Thyroid gland (tissue), 4 donors: Measurements from ENCODE around the gene XPO4.

ENCODE experiments used
- CTCF ChIP-seq, 6 experiments: fragments of 200-600 bp in 3 of 6; fragments of 450-650 bp in 3 of 6; sonication (generic) in 3 of 6; IDR thresholded peaks; one replicate each; pipeline ENCODE4 v1.5.1; 2016 to 2019; ENCODE audit warnings: antibody characterized with exemption in 6 of 6, mild to moderate bottlenecking in 2 of 6, inconsistent platforms in 1 of 6, moderate library complexity in 1 of 6
- POLR2A ChIP-seq, 2 donors: fragments of 450-650 bp; IDR thresholded peaks; one replicate each; pipeline ENCODE4 v1.6.1; 2017; ENCODE audit warnings: antibody characterized with exemption in 2 of 2, mild to moderate bottlenecking in 2 of 2, moderate library complexity in 1 of 2

DNA sequence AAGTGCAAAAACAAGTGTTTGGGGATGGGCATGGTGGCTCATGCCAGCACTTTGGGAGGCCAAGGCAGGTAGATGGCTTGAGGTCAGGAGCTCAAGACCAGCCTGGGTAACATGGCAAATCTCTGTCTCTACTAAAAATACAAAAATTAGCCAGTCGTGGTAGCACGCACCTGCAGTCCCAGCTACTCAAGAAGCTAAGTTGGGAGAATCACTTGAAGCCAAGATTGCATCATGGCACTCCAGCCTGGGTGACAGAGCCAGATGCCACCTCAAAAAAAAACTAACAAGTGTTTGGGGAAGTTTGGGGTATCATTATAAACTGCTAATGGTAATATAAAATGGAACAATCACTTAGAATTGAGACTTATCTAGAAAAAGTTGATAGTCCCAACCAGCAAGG is 24.6 kb downstream of the XPO4 start:
- TF ChIP-seq CTCF (IDR thresholded peaks at IDR 0.05) (no peak), POLR2A (IDR thresholded peaks at IDR 0.05) (no peak)
